HepG2 (cell line): ENCODE data around the gene SH3GL2. TPM values are rescaled to one million over a fixed set of nuclear protein-coding genes. Genes with fewer than 3 reads are reported as not detected.

Source experiments
- ATAC-seq: fragments of 200-7000 bp; cut with Tn5 transposase; 3 replicates; pipeline ENCODE4 v1.9.1; 2020; ENCODE audit warnings: mild to moderate bottlenecking, moderate library complexity
- BruUV-seq: library from RNA; stranded (reverse); fragments of 400-500 nt; replicated peaks from 2 replicates; lab custom pipeline; 2021; lab: Mats Ljungman, UMichigan
- CTCF ChIA-PET: fragments of 300-600 bp; formaldehyde crosslinking; extraction: SDS; loops from one replicate; lab custom pipeline; 2021; ENCODE audit warnings: low total read pairs, inconsistent platforms, low intra/inter-chr PET ratio; lab: Yijun Ruan, JAX
- POLR2A ChIA-PET: fragments of 350-600 bp; sonication (Branson Sonifier 250); formaldehyde crosslinking; loops from one replicate; lab custom pipeline; 2020; ENCODE audit warnings: antibody characterized with exemption, inconsistent platforms; lab: Yijun Ruan, JAX
- DNase-seq: peaks from one replicate; pipeline ENCODE4 v3.0.0-alpha.2; 2015; ENCODE audit warnings: low spot score
- FAIRE-seq: peaks from 3 replicates; lab custom pipeline; 2011; peaks lifted over from hg19 to GRCh38; lab: Jason Lieb, UNC
- H2AFZ ChIP-seq: one replicate; pipeline ENCODE4 v1.6.1; 2011; ENCODE audit warnings: low read length, inconsistent platforms
- H3K27ac ChIP-seq: fragments of 300-600 bp; 3 replicates; pipeline ENCODE4 v1.8.0; 2011; ENCODE audit warnings: mixed run types, mild to moderate bottlenecking, mixed read lengths, low read length, inconsistent platforms; ENCODE audit not compliant: insufficient read depth; ENCODE audit errors: extremely low read length
- H3K27me3 ChIP-seq, 2 experiments: fragments of 200-600 bp in 1 of 2; 2 replicates in 1 of 2; 3 replicates in 1 of 2; pipeline versions ENCODE4 v1.6.0 to v1.8.0; 2011; ENCODE audit warnings: low read length in 2 of 2, mild to moderate bottlenecking in 2 of 2, moderate library complexity in 2 of 2, inconsistent platforms in 1 of 2; ENCODE audit not compliant: insufficient read depth in 2 of 2, control insufficient read depth in 1 of 2
- H3K36me3 ChIP-seq, 2 experiments: fragments of 200-600 bp in 1 of 2; replicated peaks in 1 of 2; 2 replicates in 1 of 2; 3 replicates in 1 of 2; pipeline versions ENCODE4 v1.5.1 to v1.8.0; 2011; ENCODE audit warnings: low read length in 2 of 2, inconsistent platforms in 1 of 2; ENCODE audit not compliant: insufficient read depth in 2 of 2, control insufficient read depth in 1 of 2
- H3K4me1 ChIP-seq: 2 replicates; pipeline ENCODE4 v1.5.1; 2012; ENCODE audit warnings: low read length, inconsistent platforms; ENCODE audit not compliant: insufficient read depth
- H3K4me2 ChIP-seq: 2 replicates; pipeline ENCODE4 v1.6.0; 2011; ENCODE audit warnings: low read depth, low read length, inconsistent platforms
- H3K4me3 ChIP-seq, 3 experiments: fragments of 200-600 bp in 1 of 3; sonication (generic), shearing (Covaris generic) in 1 of 3; replicated peaks in 1 of 3; 2 replicates each; pipeline ENCODE4 v1.5.1; 2011 to 2016; ENCODE audit warnings: low read length in 3 of 3, inconsistent platforms in 2 of 3, low read depth in 2 of 3, mild to moderate bottlenecking in 2 of 3, control low read depth in 1 of 3, mixed read lengths in 1 of 3; ENCODE audit not compliant: insufficient read depth in 1 of 3
- H3K79me2 ChIP-seq: one replicate; pipeline ENCODE4 v1.6.1; 2011; ENCODE audit warnings: low read length, inconsistent platforms; ENCODE audit not compliant: insufficient read depth
- H3K9ac ChIP-seq: 2 replicates; pipeline ENCODE4 v1.6.0; 2011; ENCODE audit warnings: mild to moderate bottlenecking, low read depth, low read length, inconsistent platforms; ENCODE audit not compliant: insufficient read depth
- H3K9me3 ChIP-seq: 2 replicates; pipeline ENCODE4 v1.5.1; 2012; ENCODE audit warnings: mild to moderate bottlenecking, low read length
- H4K20me1 ChIP-seq: 2 replicates; pipeline ENCODE4 v1.6.0; 2011; ENCODE audit warnings: inconsistent platforms, mild to moderate bottlenecking, low read length, moderate library complexity; ENCODE audit not compliant: insufficient read depth
- ESRRA ChIP-seq: sonication (generic); formaldehyde crosslinking; IDR thresholded peaks from 2 replicates; pipeline ENCODE4 v1.5.1; 2020; ENCODE audit warnings: mild to moderate bottlenecking, low read depth, missing genetic modification reagents
- HDAC1 ChIP-seq: sonication (generic); formaldehyde crosslinking; IDR thresholded peaks from 2 replicates; pipeline ENCODE4 v1.5.1; 2020; ENCODE audit warnings: mild to moderate bottlenecking, missing genetic modification reagents
- IKZF4 ChIP-seq: sonication (generic); formaldehyde crosslinking; IDR thresholded peaks from 2 replicates; pipeline ENCODE4 v1.5.1; 2020; ENCODE audit warnings: borderline replicate concordance, mild to moderate bottlenecking, low read depth, missing genetic modification reagents; ENCODE audit errors: not compliant biosample characterization
- MTF2 ChIP-seq: sonication (generic); formaldehyde crosslinking; IDR thresholded peaks from 2 replicates; pipeline ENCODE4 v1.5.0; 2020; ENCODE audit warnings: missing genetic modification reagents, borderline replicate concordance
- MXD4 ChIP-seq: IDR thresholded peaks from 2 replicates; pipeline ENCODE4 v1.6.1; 2016; ENCODE audit warnings: mild to moderate bottlenecking, missing biosample characterization, missing genetic modification reagents
- NCOA1 ChIP-seq: sonication (generic); formaldehyde crosslinking; IDR thresholded peaks from 2 replicates; pipeline ENCODE4 v1.9.0; 2021; ENCODE audit warnings: missing genetic modification reagents
- NR1H2 ChIP-seq: sonication (generic); formaldehyde crosslinking; IDR thresholded peaks from 2 replicates; pipeline ENCODE4 v1.8.1; 2022; ENCODE audit warnings: low read depth, missing genetic modification reagents, borderline replicate concordance
- TRIM24 ChIP-seq: sonication (generic); formaldehyde crosslinking; IDR thresholded peaks from 2 replicates; pipeline ENCODE4 v1.8.0; 2022; ENCODE audit warnings: mild to moderate bottlenecking, missing genetic modification reagents
- ZNF720 ChIP-seq: sonication (generic); formaldehyde crosslinking; IDR thresholded peaks from 2 replicates; pipeline ENCODE4 v1.4.0; 2020; ENCODE audit warnings: missing genetic modification reagents
- ZSCAN21 ChIP-seq: sonication (generic); formaldehyde crosslinking; IDR thresholded peaks from 2 replicates; pipeline ENCODE4 v1.8.0; 2022; ENCODE audit warnings: mild to moderate bottlenecking, missing genetic modification reagents, moderate library complexity, borderline replicate concordance
- in situ Hi-C: cut with HindIII; loops from 2 replicates; pipeline ENCODE4 v1.10.0; 2017; ENCODE audit warnings: low pct_unique_long_range_greater_than_20kb; ENCODE audit not compliant: extremely low pct_ligation_motif_present
- intact Hi-C: fragments of 100-400 bp; cut with micrococcal nuclease; formaldehyde crosslinking; loops from one replicate; pipeline ENCODE4 v1.10.0; 2022; ENCODE audit not compliant: unreplicated experiment
- polyA plus RNA-seq, 8 experiments: library from polyadenylated mRNA; depleted of rRNA in 3 of 8; stranded (reverse) in 7 of 8; unstranded in 1 of 8; fragments of >200 nt; fragmentation: Illumina TruSeq in 4 of 8; extraction: Trizol in 4 of 8; gene quantifications; 2 replicates each; pipeline versions ENCODE4 v1.2.1 to v1.2.3, GENCODE V29; 2011 to 2016; ENCODE audit warnings: low read depth in 4 of 8, missing spikeins in 1 of 8, mixed read lengths in 1 of 8; ENCODE audit not compliant: insufficient read depth in 1 of 8
- total RNA-seq, 5 experiments: library from RNA; depleted of rRNA; stranded (reverse); fragments of >200 nt; fragmentation: Illumina TruSeq; extraction: Trizol; gene quantifications; 2 replicates each; pipeline ENCODE4 v1.2.3, GENCODE V29; 2016; ENCODE audit warnings: low read depth in 1 of 5
- TF ChIP-seq, protein P1 (sequence below): sonication (generic); formaldehyde crosslinking; IDR thresholded peaks from one replicate; pipeline ENCODE4 v1.5.1; 2020; ENCODE audit warnings: mild to moderate bottlenecking, missing genetic modification reagents; ENCODE audit errors: not compliant biosample characterization
- TF ChIP-seq, protein P2 (sequence below): sonication (generic); formaldehyde crosslinking; IDR thresholded peaks from 2 replicates; pipeline ENCODE4 v1.4.0; 2020; ENCODE audit warnings: mild to moderate bottlenecking, missing genetic modification reagents

SH3GL2 gene
- total and polyA plus RNA-seq, 2 of the 13 experiments (the other 11 are each of a cell fraction or from before 2014, with no cell fraction given), result 0.04 TPM; not detected in 1

DNA sequence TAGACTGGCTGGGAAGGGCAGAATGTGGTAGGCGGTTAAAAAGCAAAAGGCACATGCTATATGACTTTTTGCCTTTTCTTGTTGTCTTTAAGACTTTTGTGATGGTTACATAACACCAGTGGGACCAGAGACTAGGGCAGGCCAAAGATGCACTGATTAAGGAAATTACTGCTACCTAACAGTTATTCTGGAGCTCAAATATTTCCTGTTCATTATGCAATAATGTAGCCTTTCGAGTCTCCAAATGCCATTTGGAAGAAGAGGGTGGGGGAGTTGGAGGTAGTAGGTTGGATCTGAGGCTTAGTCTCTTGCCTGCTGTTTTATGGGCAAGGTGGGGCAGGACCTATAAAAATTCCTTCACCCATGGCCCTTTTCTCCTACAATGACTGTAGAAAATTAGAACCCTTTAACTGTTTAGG, 51.7 kb downstream of the SH3GL2 start (continued):
- TF ChIP-seq, protein P1, sequence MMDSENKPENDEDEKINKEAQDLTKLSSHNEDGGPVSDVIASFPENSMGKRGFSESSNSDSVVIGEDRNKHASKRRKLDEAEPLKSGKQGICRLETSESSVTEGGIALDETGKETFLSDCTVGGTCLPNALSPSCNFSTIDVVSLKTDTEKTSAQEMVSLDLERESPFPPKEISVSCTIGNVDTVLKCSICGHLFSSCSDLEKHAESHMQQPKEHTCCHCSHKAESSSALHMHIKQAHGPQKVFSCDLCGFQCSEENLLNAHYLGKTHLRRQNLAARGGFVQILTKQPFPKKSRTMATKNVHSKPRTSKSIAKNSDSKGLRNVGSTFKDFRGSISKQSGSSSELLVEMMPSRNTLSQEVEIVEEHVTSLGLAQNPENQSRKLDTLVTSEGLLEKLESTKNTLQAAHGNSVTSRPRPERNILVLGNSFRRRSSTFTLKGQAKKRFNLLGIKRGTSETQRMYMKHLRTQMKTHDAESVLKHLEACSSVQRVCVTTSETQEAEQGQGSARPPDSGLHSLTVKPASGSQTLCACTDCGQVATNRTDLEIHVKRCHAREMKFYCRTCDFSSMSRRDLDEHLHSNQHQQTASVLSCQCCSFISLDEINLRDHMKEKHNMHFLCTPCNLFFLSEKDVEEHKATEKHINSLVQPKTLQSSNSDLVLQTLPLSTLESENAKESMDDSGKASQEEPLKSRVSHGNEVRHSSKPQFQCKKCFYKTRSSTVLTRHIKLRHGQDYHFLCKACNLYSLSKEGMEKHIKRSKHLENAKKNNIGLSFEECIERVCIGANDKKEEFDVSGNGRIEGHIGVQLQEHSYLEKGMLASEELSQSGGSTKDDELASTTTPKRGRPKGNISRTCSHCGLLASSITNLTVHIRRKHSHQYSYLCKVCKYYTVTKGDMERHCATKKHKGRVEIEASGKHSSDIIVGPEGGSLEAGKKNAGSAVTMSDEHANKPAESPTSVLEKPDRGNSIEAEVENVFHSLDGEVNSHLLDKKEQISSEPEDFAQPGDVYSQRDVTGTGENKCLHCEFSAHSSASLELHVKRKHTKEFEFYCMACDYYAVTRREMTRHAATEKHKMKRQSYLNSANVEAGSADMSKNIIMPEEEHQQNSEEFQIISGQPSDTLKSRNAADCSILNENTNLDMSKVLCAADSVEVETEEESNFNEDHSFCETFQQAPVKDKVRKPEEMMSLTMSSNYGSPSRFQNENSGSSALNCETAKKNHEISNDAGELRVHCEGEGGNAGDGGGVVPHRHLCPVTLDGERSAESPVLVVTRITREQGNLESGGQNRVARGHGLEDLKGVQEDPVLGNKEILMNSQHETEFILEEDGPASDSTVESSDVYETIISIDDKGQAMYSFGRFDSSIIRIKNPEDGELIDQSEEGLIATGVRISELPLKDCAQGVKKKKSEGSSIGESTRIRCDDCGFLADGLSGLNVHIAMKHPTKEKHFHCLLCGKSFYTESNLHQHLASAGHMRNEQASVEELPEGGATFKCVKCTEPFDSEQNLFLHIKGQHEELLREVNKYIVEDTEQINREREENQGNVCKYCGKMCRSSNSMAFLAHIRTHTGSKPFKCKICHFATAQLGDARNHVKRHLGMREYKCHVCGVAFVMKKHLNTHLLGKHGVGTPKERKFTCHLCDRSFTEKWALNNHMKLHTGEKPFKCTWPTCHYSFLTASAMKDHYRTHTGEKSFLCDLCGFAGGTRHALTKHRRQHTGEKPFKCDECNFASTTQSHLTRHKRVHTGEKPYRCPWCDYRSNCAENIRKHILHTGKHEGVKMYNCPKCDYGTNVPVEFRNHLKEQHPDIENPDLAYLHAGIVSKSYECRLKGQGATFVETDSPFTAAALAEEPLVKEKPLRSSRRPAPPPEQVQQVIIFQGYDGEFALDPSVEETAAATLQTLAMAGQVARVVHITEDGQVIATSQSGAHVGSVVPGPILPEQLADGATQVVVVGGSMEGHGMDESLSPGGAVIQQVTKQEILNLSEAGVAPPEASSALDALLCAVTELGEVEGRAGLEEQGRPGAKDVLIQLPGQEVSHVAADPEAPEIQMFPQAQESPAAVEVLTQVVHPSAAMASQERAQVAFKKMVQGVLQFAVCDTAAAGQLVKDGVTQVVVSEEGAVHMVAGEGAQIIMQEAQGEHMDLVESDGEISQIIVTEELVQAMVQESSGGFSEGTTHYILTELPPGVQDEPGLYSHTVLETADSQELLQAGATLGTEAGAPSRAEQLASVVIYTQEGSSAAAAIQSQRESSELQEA (CRISPR knock-in tag), result no peak
- no peak for TF ChIP-seq ZSCAN21
- TF ChIP-seq NCOA1 (CRISPR knock-in tag), result no peak
- no peak for TF ChIP-seq TRIM24 (CRISPR knock-in tag)

DNA sequence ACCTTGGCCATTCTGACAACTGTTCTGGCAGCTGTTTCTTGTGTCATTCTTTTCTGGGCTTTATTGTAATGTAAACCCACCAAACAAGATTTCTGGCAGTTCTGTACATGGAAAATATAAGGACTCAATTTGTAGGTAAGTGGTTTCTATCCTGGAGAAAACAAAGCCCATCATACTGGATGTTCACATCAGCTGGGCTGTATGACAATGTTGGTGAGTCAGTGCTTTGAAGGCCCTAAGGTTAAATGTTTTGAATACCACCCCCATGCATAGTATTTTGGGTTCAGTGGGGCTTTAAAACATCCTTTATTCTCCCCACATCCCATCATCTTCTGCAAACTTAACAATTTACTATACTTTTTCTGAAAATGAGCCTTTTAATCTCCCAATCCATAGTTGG, 52.5 kb downstream of the SH3GL2 start:
- ChIA-PET POLR2A (no interaction called here), CTCF (no interaction called here)
- intact Hi-C loops, result no loop called here
- no TSS peak for BruUV-seq
- Histone ChIP-seq H3K27ac (no peak overlapping the region), H3K4me1 (no peaks in the 10 kb centered on the region), H3K4me2 (no peak overlapping the region), H2AFZ (no peak overlapping the region), H3K9me3 (no peaks in the 10 kb centered on the region), H3K9ac (no peak overlapping the region), H3K36me3 (no peaks in the 10 kb centered on the region), H3K79me2 (no peaks in the 10 kb centered on the region), H4K20me1 (no peaks in the 10 kb centered on the region), H3K27me3 (no peaks in the 10 kb centered on the region), H3K4me3 (no peak overlapping the region)
- DNase-seq (no peak), ATAC-seq (no peak), FAIRE-seq (no peak)
- in situ Hi-C loops, result no loop called here
- TF ChIP-seq MXD4 (CRISPR knock-in tag) (no peak), ZNF720 (CRISPR knock-in tag) (no peak), IKZF4 (CRISPR knock-in tag) (no peak), MTF2 (CRISPR knock-in tag) (no peak), ESRRA (CRISPR knock-in tag) (no peak), NR1H2 (CRISPR knock-in tag) (no peak), HDAC1 (CRISPR knock-in tag) (no peak)
- TF ChIP-seq, protein P2, sequence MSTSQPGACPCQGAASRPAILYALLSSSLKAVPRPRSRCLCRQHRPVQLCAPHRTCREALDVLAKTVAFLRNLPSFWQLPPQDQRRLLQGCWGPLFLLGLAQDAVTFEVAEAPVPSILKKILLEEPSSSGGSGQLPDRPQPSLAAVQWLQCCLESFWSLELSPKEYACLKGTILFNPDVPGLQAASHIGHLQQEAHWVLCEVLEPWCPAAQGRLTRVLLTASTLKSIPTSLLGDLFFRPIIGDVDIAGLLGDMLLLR, result no peak
